GM19328 (cell line): ENCODE data around the gene PAPPA.

Experiments
- ATAC-seq: cut with Tn5 transposase; IDR thresholded peaks from one replicate; pipeline ENCODE4 v1.9.1; 2021; ENCODE audit warnings: mild to moderate bottlenecking, moderate library complexity; ENCODE audit not compliant: unreplicated experiment

PAPPA gene

GRCh38 chr9:116340270-116340669 lies 186.7 kb downstream of the PAPPA start:
- ATAC-seq: no peak

- no peak for ATAC-seq
Measured at GRCh38 chr9:116342061-116342460, 188.5 kb downstream of the PAPPA start.

- ATAC-seq: no peak
Measured at GRCh38 chr9:116342941-116343340, 189.3 kb downstream of the PAPPA start.

DNA sequence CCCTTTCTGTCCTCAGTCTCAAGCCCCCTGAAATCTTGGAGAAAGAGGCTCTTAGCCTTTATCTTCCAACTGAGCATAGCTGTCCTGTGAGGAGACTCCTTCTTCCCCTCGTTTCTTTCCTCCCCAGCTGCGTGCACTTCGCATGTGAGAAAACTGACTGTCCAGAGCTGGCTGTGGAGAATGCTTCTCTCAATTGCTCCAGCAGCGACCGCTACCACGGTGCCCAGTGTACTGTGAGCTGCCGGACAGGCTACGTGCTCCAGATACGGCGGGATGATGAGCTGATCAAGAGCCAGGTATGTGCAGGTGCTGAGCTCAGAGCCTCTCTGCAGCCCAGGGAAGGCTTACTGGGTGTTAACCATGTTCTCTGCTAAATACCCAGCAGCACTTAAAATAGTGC lies 190.8 kb downstream of the PAPPA start:
- ATAC-seq: no peak

GRCh38 chr9:116345393-116345792 lies 191.8 kb downstream of the PAPPA start:
- no peak for ATAC-seq

DNA sequence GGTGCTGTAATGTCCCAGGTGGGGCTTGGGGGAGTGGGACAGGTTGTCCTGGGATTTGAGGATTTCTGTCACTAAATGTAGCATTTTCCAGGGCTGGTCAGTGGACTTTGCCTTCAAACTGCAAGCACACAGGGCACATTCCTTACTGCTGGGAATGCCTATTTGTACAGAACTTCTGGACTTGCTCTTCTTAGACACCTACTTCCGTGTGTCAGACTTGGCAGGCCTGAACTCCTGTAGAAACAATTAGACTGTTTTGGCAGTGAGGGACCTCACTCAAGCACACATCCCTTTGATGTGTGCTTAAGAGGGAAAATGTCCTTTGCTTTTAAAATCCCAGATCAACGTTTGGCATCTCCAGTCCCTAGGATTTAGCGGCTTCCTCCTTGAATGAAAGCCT lies 192.2 kb downstream of the PAPPA start:
- ATAC-seq: no peak

- no peak for ATAC-seq
Measured at GRCh38 chr9:116349684-116350083, 196.1 kb downstream of the PAPPA start.

- ATAC-seq: no peak
Measured at GRCh38 chr9:116350213-116350612, 196.6 kb downstream of the PAPPA start.

DNA sequence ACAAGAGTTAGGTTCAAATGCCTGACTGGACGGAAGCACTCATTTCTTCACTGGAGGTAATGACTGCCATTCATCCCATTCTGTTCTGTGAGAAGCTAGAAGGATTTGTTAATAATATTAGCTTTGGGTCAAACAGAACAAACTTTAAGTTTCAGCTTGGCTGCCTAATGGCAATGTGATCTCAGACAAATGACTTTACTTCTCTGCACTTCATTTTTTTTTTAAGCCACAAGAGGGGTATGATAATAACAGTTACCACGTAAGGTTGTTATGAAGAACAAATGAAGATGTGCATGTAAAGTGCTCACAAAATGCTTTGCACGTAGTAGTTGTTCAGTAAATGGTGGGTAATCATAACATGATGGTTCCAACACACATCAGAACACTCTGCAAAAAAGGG lies 199.4 kb downstream of the PAPPA start:
- no peak for ATAC-seq

- ATAC-seq: no peak
Measured at GRCh38 chr9:116355153-116355921, 201.7 kb downstream of the PAPPA start.

DNA sequence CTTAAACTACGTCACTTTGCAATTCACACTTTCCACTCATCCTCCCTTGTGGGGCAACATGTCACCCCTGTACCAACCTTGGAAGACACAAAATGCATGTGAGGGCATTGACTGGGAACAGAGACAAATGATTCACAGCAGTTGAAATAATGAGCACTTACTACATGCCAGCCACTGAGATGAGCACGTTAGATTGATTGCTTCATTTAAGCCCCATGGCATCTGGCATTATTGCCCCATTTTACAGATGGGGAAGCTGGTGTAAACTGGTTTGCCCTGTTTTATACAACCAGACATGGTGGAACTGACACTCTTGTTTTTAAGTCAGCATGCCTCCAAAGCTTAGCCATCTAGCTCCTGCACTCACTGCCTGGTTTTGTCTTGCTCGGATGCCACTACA lies 204.7 kb downstream of the PAPPA start:
- no peak for ATAC-seq

DNA sequence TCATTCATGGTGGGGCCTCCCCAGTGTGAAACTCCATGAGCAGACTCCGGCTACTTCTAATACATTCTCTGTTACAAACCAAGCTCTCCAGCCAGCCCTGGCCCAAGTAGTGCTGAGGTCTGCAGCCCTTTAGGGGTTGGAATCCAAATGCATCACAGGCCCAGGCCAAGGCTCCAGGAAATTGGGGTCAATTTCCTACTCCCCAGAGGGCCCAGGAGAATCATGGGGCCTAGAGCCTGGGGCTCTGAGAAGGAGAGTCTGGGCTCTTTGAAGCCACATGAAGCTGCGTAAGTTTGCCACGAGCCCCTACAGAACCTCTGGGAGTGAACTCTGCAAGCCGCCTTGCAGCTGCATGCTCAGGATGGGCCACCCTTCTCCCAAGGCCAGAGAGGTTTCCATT lies 206.4 kb downstream of the PAPPA start:
- no peak for ATAC-seq

DNA sequence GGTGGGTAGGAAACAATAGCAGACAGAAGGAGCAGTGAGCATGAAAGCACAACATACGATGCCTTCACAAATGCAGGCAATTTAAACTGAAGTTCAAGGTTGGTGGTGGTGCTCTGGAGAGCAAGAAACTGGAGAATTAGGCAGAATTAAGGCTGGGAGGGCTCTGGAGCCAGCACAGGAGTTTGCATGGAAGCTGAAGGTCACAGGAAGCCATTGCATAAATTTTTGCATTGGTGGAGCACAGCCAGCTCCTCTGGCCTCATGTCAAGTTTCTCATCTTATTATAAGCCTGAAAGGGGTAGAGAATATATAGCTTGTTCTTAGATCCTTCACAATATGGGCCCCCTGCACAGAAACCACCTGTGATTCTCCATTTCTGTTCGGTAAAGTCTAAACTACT lies 207.4 kb downstream of the PAPPA start:
- no peak for ATAC-seq

GRCh38 chr9:116361547-116361946 lies 208.0 kb downstream of the PAPPA start:
- ATAC-seq: no peak

- ATAC-seq: no peak
Measured at GRCh38 chr9:116362493-116362892, 208.9 kb downstream of the PAPPA start.

DNA sequence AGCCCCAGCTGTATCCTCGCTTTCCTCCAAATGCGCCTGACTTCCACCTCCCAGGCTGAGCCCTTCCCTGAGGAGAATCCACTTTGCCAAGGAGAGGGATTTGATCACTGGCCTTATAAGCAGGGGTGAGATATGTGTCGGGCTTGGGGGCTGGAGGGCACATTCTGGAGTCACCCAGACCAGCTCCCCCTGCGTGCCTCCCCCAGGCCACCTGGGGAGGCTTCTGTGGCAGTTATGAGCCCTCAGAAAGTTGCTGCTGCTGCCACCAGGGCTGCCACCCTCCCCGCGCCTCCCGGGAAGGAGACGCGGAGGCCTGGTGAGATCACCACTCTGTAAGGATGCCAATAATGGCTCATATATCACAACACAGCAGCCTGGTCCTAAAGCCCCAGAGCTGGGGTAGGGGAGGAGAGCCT lies 211.5 kb downstream of the PAPPA start:
- no peak for ATAC-seq

GRCh38 chr9:116366241-116366640 lies 212.7 kb downstream of the PAPPA start:
- no peak for ATAC-seq

- no peak for ATAC-seq
Measured at GRCh38 chr9:116368680-116369079, 215.1 kb downstream of the PAPPA start.

- no peak for ATAC-seq
Measured at GRCh38 chr9:116369706-116370105, 216.1 kb downstream of the PAPPA start.

- ATAC-seq: no peak
Measured at GRCh38 chr9:116370556-116370955, 217.0 kb downstream of the PAPPA start.

GRCh38 chr9:116372081-116372673 lies 218.6 kb downstream of the PAPPA start:
- no peak for ATAC-seq

DNA sequence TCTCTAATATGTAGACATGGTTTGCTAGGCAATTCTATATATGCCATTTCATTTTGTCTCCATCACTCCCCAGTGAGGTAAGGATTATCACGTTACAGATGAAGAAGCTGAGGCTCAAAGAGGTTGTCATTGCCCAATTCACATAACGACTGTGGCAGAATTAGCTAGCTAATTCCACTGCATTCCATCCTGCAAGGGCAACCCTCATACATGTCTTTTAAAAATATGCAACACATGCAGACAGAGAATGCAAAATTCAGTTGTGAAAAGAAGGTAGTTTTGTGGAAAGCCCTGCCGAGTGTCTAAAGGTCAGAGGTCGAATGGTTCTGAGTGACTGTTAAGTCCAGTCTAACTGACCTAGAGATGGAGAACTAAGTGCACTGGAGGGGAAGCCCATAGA lies 219.2 kb downstream of the PAPPA start:
- no peak for ATAC-seq
